Neutrophil (primary cell): ENCODE results near the gene KRTAP19-1.

Experiments
- H3K27ac ChIP-seq: fragments of 200-600 bp; sonication (generic); 2 replicates; pipeline ENCODE4 v1.5.1; 2016; ENCODE audit warnings: mild to moderate bottlenecking, moderate library complexity
- H3K27me3 ChIP-seq: fragments of 200-600 bp; sonication (generic); 2 replicates; pipeline ENCODE4 v1.6.0; 2016; ENCODE audit warnings: mild to moderate bottlenecking
- H3K36me3 ChIP-seq: fragments of 200-600 bp; sonication (generic); 2 replicates; pipeline ENCODE4 v1.5.1; 2017
- H3K4me1 ChIP-seq, 2 experiments: fragments of 200-600 bp in 1 of 2; sonication (generic) in 1 of 2; 1 replicate in 1 of 2; 2 replicates in 1 of 2; pipeline versions ENCODE4 v1.5.1 to v1.6.1; 2013 to 2016; ENCODE audit warnings: low read depth in 1 of 2, low read length in 1 of 2, mild to moderate bottlenecking in 1 of 2, moderate library complexity in 1 of 2; ENCODE audit not compliant: control insufficient read depth in 1 of 2, insufficient read depth in 1 of 2
- H3K4me3 ChIP-seq, 2 experiments: fragments of 200-600 bp in 1 of 2; sonication (generic) in 1 of 2; 1 replicate in 1 of 2; 2 replicates in 1 of 2; pipeline ENCODE4 v1.5.1; 2013 to 2016; ENCODE audit warnings: low read depth in 1 of 2, low read length in 1 of 2, mild to moderate bottlenecking in 1 of 2, moderate library complexity in 1 of 2
- H3K9me3 ChIP-seq: fragments of 200-600 bp; sonication (generic); 2 replicates; pipeline ENCODE4 v1.5.1; 2016
- TF ChIP-seq, protein P1 (sequence below): fragments of 200-600 bp; sonication (generic); IDR thresholded peaks from 2 replicates; pipeline ENCODE4 v1.5.1; 2016; ENCODE audit warnings: antibody characterized with exemption

KRTAP19-1 gene

DNA sequence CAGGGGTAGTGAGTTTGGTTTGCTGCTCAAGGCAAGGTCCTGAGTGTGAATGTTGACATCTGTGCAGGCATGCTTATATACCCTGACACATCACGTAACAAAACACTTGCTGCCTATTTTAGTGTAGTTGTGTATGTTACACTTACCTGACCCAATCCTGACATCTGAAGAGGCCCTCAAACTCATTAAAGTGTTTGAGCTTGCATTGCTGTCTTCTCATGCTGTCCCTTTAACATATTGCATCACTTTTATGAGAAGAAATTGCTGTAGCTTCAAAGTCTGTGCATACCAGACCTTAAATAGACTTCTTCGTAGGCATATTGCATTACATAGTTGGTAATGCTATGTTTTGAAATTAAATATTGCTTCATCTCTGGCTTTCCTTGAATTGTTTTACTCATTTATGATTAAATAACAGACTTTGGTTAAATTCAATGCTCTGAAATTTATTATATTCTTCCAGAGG lies 11.8 kb upstream of the KRTAP19-1 start, which contains the start of gene KRTAP19-3:
Gene KRTAP19-3 (minus strand): TSS at position 51 of the 466 bp plus-strand sequence. CDS start 56 bp downstream, outside the sequence.
- H3K4me1 ChIP-seq, result no peaks in the 10 kb centered on the region

DNA sequence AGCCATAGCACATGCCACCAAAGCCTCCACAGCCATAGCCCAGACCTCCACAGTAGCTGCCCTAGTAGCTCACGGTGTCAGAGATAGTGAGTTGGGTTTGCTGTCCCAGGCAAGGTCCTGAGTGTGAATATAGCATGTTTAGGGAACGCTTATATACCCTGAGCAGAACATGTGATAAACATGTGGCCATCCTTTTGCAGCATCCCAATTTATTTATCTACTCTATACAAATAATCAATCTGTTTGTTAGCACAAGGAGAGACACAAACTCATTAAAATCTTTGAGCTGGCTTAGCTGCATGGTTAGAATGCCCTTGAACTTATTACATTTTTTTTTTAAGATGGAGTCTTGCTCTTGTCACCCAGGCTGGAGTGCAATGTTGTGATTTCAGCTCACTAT lies 7.2 kb upstream of the KRTAP19-1 start, which contains the start of gene KRTAP19-2:
Gene KRTAP19-2 (minus strand): TSS at position 101 of the 400 bp plus-strand sequence. CDS start 88 bp downstream, at position 13.
- Histone ChIP-seq H3K27me3 (no peaks in the 10 kb centered on the region), H3K27ac (no peak within 1 kb of the TSS), H3K4me3 (no peak within 1 kb of the TSS), H3K4me1 (no peaks in the 10 kb centered on the region), H3K36me3 (no peaks in the 10 kb centered on the region), H3K9me3 (no peaks in the 10 kb centered on the region)
- TF ChIP-seq, protein P1, sequence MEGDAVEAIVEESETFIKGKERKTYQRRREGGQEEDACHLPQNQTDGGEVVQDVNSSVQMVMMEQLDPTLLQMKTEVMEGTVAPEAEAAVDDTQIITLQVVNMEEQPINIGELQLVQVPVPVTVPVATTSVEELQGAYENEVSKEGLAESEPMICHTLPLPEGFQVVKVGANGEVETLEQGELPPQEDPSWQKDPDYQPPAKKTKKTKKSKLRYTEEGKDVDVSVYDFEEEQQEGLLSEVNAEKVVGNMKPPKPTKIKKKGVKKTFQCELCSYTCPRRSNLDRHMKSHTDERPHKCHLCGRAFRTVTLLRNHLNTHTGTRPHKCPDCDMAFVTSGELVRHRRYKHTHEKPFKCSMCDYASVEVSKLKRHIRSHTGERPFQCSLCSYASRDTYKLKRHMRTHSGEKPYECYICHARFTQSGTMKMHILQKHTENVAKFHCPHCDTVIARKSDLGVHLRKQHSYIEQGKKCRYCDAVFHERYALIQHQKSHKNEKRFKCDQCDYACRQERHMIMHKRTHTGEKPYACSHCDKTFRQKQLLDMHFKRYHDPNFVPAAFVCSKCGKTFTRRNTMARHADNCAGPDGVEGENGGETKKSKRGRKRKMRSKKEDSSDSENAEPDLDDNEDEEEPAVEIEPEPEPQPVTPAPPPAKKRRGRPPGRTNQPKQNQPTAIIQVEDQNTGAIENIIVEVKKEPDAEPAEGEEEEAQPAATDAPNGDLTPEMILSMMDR, result no peak

More for the DNA sequence above, 11.8 kb upstream of the KRTAP19-1 start, which contains the start of gene KRTAP19-3:
- no peak within 1 kb of the TSS for H3K27ac ChIP-seq
- no peaks in the 10 kb centered on the region for H3K36me3 ChIP-seq
- no peaks in the 10 kb centered on the region for H3K27me3 ChIP-seq
- TF ChIP-seq, protein P1, result no peak
- no peaks in the 10 kb centered on the region for H3K9me3 ChIP-seq
- no peak within 1 kb of the TSS for H3K4me3 ChIP-seq

DNA sequence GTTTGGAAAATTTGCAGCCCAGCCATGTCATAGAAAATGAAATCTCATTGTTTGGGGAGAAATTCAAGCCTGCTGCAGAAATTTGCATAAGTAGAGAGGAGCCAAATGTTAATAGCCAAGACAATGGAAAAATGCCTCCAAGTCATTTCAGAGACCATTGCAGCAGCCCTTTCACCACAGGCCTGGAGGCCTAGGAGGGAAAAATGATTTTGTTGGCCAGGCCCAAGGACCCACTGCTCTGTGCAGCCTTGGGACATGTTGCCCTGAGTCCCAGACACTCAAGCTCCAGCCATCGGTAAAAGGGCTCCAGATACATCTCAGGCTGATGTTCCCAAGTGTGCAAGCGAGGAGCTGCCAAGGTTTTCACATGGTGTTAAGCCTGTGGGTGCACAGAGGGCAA lies 6.0 kb upstream of the KRTAP19-1 start:
- no peaks in the 10 kb centered on the region for H3K4me1 ChIP-seq
- H3K9me3 ChIP-seq, result no peaks in the 10 kb centered on the region
- no peaks in the 10 kb centered on the region for H3K27me3 ChIP-seq
- TF ChIP-seq, protein P1, result no peak
- no peak overlapping the region for H3K4me3 ChIP-seq
- no peak overlapping the region for H3K27ac ChIP-seq
- no peaks in the 10 kb centered on the region for H3K36me3 ChIP-seq

DNA sequence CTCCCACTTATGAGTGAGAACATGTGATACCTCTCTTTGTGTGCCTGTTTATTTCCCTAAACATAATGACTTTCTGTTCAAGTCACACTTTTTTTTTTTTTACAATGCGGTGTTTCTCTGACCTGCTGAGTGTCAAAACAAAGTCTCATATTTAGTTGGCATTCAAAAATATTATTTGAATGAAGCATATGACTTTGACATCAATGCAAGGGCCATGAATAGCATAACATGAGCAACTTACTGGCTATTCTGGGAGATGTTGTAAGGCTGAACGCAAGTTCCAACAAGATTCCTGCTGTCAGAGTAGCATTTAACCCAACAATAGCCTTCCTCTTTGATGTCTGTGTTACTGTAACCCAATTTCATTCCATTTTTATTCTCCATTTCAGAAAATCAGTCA lies 2.0 kb upstream of the KRTAP19-1 start:
- H3K4me1 ChIP-seq, result no peaks in the 10 kb centered on the region

DNA sequence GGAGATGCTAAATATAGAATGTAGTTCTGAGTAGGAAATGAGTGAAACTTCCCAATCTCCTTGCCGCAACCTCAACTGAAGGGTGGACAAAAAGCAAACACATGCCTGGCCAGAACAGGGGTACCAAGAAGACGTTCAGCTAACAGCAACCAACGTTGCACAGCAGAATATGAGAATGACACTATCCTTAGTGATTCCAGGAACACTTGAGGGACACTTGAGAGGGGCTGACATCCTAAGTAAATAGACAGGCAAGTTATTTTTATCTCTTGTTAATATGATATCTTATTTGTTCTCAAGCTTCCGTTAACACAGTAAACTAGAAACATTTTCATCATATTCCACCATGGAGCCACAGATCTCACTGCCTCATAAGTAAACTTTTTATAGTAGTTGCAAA lies 908 bp downstream of the KRTAP19-1 start:
- no peaks in the 10 kb centered on the region for H3K27me3 ChIP-seq
- no peaks in the 10 kb centered on the region for H3K9me3 ChIP-seq
- H3K4me3 ChIP-seq, result no peak overlapping the region
- H3K4me1 ChIP-seq, result no peaks in the 10 kb centered on the region
- TF ChIP-seq, protein P1, result no peak
- no peaks in the 10 kb centered on the region for H3K36me3 ChIP-seq
- H3K27ac ChIP-seq, result no peak overlapping the region

More for the DNA sequence above, 2.0 kb upstream of the KRTAP19-1 start:
- no peaks in the 10 kb centered on the region for H3K36me3 ChIP-seq
- H3K27ac ChIP-seq, result no peak overlapping the region
- no peak overlapping the region for H3K4me3 ChIP-seq
- no peaks in the 10 kb centered on the region for H3K9me3 ChIP-seq
- no peaks in the 10 kb centered on the region for H3K27me3 ChIP-seq
- TF ChIP-seq, protein P1, result no peak
